Omental fat pad (tissue), 4 donors: ENCODE results near the gene SLC25A3. TPM values are rescaled to one million over a fixed set of nuclear protein-coding genes. Genes with fewer than 3 reads are reported as not detected.
"Not testable (repeated sequence)": the region's sequence is repeated elsewhere in the genome, so short reads cannot be mapped to it uniquely, and the experiment has no call there.

ENCODE experiments used
- ATAC-seq: fragments of 150-250 bp; one replicate; pipeline ENCODE4 v1.9.1; 2016; ENCODE audit warnings: mild to moderate bottlenecking, moderate library complexity; ENCODE audit not compliant: low FRiP score
- DNase-seq: peaks from one replicate; pipeline ENCODE4 v3.0.0-alpha.2; 2019; ENCODE audit warnings: low spot score
- total RNA-seq, 4 donors: library from RNA; depleted of rRNA; stranded (reverse); fragments of >200 nt; gene quantifications; one replicate each; pipeline ENCODE4 v1.1.0, GENCODE V29; 2016
- TF ChIP-seq, protein P1 (sequence below), 3 donors: fragments of 450-650 bp; IDR thresholded peaks; one replicate each; pipeline ENCODE4 v1.5.1; 2016 to 2017; ENCODE audit warnings: antibody characterized with exemption in 3 of 3, mild to moderate bottlenecking in 3 of 3, moderate library complexity in 2 of 3

Gene SLC25A3
- total RNA-seq, 4 donors from 2014 or later = 323 to 486 (median 454) TPM

DNA sequence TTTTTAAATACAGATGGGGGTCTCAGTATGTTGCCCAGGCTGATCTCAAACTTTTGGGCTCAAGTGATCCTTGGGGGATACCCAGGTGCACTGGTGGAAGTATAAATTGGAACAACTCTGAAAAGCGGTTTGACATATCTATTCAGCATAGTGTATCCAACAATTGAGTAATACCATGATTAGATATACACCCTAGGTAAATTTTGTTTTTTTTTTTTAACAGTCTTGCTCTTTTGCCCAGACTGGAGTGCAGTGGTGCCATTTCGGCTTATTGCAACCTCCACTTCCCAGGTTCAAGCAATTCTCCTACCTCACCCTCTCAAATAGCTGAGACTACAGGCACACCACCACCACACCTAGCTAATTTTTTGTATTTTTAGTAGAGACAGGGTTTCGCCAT lies 31.6 kb upstream of the SLC25A3 start:
- TF ChIP-seq, protein P1, sequence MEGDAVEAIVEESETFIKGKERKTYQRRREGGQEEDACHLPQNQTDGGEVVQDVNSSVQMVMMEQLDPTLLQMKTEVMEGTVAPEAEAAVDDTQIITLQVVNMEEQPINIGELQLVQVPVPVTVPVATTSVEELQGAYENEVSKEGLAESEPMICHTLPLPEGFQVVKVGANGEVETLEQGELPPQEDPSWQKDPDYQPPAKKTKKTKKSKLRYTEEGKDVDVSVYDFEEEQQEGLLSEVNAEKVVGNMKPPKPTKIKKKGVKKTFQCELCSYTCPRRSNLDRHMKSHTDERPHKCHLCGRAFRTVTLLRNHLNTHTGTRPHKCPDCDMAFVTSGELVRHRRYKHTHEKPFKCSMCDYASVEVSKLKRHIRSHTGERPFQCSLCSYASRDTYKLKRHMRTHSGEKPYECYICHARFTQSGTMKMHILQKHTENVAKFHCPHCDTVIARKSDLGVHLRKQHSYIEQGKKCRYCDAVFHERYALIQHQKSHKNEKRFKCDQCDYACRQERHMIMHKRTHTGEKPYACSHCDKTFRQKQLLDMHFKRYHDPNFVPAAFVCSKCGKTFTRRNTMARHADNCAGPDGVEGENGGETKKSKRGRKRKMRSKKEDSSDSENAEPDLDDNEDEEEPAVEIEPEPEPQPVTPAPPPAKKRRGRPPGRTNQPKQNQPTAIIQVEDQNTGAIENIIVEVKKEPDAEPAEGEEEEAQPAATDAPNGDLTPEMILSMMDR (IDR thresholded peaks at IDR 0.05) = no peak
- DNase-seq (no peak), ATAC-seq (no peak)

DNA sequence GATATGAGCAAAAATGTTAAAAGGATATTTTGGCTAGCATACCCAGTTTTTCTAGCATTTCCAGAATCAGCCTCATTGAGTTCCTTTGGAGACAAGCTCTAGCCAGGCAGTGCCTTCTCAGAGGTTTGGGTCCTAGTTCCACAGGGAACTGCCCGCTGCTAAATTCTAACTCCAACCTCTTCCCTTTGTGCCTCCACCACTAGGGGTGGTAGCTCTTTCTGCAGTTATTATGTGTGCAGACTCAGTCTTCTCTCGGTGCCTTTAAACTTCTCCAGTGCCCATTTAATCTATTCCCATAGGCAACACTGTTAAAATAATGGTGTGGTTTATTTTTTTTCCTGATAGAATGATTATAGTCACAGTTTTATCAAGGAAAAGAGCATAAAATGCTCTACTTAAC lies 21.5 kb upstream of the SLC25A3 start:
- ATAC-seq (no peak), DNase-seq (no peak)
- TF ChIP-seq, protein P1 (IDR thresholded peaks at IDR 0.05) = no peak

DNA sequence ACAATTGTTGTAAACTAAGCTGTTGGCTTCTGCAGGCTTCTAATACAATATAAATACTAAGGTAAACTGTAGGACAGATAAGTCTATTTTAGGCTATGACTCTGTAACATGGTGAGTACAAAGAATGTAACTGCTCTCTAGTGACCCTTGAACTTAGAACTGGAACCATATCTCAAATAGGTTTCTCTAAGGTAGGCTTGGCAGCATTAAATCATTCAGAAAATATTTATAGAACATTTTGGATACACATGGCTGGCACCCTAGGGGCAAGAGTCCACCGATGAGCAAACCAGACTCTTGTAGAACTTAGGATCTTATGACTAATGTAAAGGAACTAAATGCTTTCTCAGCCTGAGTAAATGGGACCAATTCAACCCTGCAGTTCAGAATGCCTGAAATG lies 19.4 kb upstream of the SLC25A3 start:
- ATAC-seq = no peak

DNA sequence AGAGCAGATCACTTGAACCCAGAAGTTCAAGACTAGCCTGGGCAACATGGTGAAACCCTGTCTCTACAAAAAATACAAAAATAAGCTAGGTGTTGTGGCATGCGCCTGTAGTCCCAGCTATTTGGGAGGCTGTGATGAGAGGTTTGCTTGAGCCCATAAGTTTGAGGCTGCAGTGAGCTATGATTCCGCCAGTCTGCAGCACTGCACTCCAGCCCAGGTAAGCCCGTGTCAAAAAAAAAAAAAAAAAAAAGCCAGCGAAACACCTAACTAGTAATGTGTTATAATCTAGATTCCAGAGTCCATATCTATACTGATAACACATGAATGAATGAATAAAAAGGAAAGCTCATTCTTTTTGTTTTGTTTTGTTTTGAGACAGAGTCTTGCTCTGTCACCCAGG lies 18.5 kb upstream of the SLC25A3 start:
- ATAC-seq (no peak), DNase-seq (no peak)
- TF ChIP-seq, protein P1 (IDR thresholded peaks at IDR 0.05) = no peak

More for the DNA sequence above, 19.4 kb upstream of the SLC25A3 start:
- TF ChIP-seq, protein P1 (IDR thresholded peaks at IDR 0.05) = no peak
- DNase-seq = no peak

DNA sequence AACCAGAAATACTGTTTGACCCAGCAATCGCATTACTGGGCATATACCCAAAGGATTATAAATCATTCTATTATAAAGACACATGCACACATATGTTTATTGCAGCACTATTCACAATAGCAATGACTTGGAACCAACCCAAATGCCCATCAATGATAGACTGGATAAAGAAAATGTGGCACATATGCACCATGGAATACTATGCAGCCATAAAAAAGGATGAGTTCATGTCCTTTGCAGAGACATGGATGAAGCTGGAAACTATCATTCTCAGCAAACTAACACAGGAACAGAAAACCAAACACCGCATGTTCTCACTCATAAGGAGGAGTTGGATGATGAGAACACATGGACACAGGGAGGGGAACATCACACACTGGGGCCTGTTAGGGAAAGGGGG lies 16.7 kb upstream of the SLC25A3 start:
- not testable (repeated sequence) for ATAC-seq, DNase-seq

DNA sequence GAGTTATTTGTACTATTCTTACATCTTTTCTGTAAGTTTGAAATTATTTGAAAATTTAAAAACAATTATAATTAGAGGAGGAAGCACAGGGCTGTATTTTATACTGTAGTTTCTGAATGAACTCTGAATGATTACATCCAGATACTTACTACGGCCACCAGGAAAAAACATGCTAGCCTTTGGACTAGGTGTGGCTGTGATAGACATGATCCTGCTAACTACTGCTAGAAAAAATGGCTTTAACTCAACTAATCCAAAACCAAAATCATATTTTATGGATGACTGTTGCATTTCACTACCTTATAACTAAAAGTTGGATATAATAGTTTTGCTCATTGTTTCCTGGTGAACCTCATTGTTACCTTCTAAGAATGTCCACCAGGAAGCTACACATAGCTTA lies 15.1 kb upstream of the SLC25A3 start:
- TF ChIP-seq, protein P1 (IDR thresholded peaks at IDR 0.05) = no peak
- ATAC-seq = no peak
- no peak for DNase-seq

DNA sequence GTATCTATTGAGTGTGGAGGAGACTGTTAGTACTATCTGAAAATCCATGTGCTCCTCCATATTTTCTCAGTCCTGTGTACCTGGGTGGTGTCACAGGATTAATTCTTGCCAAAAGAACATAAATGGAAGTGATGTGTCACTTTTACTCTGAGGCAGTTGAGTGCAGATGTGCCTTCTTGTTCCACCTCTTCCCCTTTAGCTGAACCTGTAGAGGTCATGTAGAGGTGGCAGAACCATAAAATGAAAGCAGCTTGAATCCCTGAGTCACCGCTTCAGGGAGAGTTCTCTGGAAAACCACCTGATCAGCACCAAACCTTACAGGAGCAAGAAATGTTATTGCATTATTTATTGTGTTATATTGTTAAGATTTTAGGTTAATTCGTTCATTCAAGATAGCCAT lies 14.7 kb upstream of the SLC25A3 start:
- TF ChIP-seq, protein P1 (IDR thresholded peaks at IDR 0.05) = no peak
- no peak for ATAC-seq
- no peak for DNase-seq

DNA sequence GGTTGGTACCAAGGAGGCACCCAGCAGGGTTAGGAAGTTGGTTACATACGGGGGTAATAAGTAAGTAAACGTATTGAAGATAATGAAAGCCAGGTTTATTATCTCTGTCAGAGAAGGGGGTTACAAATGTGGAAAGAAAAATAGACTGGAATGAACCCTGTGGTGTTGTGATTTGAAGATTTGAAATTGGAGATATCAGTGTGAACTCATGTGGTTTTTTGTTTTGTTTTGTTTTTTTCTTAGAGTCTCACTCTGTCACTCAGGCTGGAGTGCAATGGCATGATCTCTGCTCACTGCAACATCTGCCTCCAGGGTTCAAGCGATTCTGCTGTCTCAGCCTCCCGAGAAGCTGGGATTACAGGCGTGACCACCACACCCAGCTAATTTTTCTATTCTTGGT lies 14.1 kb upstream of the SLC25A3 start:
- TF ChIP-seq, protein P1 (IDR thresholded peaks at IDR 0.05) = no peak
- DNase-seq = no peak
- ATAC-seq = no peak
